IPS-NIHi7 (cell line): ENCODE measurements around the gene CGA.
"Not testable (repeated sequence)": the region's sequence is repeated elsewhere in the genome, so short reads cannot be mapped to it uniquely, and the experiment has no call there.

Experiments
- DNase-seq: peaks from one replicate; pipeline ENCODE4 v3.0.0; 2012; ENCODE audit warnings: mixed read lengths; ENCODE audit errors: extremely low spot score

CGA gene

GRCh38 chr6:87095087-87095509 lies at the start of gene CGA:
CGA (minus strand) TSS chr6:87095106; CDS start chr6:87088200, 6,906 bp downstream.
- no peak for DNase-seq

GRCh38 chr6:87139927-87140326 lies 45.0 kb upstream of the CGA start:
- not testable (repeated sequence) for DNase-seq

- DNase-seq, result peak; percentile 66
Observed at GRCh38 chr6:87139236-87139635, 44.3 kb upstream of the CGA start.

DNA sequence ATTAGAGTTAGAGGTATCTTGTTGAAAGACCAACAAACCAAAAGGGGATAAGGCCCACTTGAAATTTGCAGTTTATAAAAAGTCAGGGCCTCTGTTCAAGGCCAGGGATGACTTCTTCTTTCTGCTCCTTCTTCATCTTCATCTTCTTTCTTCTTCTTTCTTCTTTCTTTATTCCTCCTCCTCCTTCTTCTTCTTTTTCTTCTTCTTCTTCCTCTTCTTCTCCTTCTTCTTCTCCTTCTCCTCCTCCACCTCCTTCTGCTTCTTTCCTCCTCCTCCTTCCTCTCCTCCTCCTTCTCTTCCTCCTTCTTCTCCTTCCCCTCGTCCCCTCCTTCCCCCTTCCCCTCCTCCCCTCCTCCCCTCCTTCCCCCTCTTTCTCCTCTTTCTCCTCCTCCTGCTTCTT lies 42.1 kb upstream of the CGA start:
- no peak for DNase-seq

DNA sequence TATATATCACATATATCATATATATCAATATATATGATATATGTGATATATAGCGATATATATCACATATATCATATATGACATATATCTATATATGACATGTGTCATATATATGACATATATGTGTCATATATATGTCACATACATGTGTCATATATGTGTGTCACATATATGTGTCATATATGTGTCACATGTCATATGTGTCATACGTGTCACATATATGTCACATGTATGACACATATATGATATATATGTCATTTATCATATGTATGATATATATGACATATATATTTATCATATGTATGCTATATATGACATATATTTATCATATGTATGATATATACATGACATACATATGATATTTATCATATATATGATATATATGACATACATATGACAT lies 32.8 kb upstream of the CGA start:
- no peak for DNase-seq

DNA sequence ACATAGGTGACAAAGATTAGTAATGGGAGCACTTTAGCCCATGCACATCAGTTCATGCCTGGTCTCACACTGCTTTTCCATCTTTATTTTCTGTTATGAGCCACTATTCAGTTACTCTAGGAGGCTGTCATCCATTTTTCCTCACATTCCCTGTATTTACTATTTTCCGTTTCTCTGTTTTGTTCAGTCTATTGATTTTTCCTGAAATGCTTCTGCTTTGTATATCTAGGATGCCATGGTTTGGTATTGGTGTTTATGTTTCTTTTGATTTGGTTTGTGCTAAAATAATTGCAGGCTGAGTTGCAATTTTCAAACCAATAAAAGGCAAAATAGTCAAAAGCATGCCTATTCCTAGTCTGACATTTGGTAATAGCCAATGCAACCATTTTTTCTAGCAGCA lies 31.6 kb upstream of the CGA start:
- DNase-seq, result no peak

DNA sequence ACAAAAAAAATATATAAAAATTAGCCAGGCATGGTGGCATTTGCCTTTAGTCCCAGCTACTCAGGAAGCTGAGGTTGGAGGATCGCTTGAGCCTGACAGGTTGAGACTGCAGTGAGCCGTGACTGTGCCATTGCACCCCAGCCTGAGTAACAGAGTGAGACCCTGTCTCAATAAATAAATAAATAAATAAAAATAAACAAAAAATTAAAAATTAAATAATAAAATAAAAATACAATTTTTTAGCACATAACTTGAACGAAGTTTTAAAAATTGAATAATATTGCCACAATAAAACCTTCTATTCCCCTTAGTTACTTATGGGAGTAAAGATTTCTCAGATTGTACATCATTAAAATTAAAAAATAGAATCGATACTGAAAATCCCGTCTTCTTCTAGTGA lies 29.2 kb upstream of the CGA start:
- no peak for DNase-seq

DNA sequence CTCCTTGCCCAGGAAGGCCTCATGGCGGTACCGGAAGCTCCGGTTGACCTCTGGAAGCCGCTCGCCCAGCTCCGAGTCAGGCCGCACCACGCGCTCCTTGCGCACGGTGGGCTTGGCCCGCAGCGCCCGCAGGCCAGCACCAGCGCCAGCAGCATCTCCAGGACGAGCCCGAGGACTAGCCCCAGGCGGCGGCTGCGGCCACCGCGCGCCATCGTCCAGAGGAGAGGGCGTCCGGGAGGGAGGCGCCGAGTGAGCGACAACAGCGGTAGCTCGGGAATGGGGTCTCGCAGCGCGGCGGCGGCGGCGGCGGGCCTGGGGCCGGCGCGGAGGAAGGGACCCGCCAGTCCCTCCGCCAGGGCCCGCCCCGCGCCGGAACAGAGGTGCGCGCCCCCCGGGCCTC lies 27.6 kb upstream of the CGA start:
- DNase-seq, result peak; percentile 32

DNA sequence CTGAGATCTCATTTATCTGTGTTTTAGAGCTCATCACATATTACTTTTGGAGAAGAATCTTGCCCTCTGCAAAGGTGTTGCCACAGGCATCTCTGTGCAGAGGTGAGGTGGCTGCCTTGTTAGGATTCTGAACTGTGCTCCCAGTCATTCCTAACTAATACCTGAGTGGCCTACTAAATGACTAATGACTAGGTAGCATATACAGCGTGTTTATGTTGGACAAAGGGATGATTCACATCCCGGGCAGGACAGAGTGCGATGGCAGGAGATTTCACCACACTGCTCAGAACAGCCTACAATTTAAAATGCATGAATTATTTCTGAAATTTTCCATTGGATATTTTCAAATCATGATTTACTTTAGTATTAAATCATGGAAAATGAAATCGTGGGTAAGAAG lies 23.1 kb upstream of the CGA start:
- no peak for DNase-seq

- DNase-seq, result no peak
Observed at GRCh38 chr6:87116922-87117321, 22.0 kb upstream of the CGA start.

- DNase-seq, result no peak
Observed at GRCh38 chr6:87115402-87116135, 20.7 kb upstream of the CGA start.

DNA sequence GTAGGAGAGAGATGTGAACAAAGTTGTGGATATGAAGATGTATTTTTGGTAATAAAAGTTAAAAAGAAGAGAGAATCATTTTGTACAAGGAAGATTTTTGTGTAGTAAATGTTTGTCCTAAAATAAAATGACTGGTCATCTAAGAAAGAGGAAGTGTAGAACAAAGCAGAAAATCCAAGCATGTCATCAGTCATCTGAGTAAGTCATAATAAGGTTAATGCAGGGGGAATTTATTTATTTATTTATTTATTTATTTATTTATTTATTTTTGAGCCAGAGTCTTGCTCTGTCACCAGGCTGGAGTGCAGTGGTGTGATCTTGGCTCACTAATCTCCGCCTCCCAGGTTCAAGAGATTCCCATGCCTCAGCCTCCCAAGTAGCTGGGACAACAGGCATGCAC lies 15.7 kb upstream of the CGA start:
- no peak for DNase-seq

- no peak for DNase-seq
Observed at GRCh38 chr6:87105823-87106222, 10.9 kb upstream of the CGA start.

DNA sequence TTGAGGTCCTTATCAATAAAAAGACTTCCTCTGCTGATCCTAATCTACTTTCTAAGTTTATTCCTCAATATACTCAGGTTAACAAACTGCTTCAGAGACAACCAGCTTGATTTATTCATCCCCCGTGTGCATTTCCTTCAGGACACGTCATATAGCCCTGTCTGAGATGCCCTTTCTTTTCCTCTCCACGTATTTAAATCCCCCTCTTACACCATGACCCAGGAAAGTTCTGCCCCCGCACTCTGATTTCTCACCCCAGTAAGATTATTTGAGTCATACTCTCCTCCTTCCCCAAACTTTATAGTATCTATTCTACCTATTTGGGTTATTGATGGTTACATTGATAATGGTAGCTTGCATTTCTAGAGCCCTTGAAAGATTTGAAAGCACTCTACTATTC lies 9.8 kb upstream of the CGA start:
- no peak for DNase-seq

GRCh38 chr6:87103977-87104601 lies 9.2 kb upstream of the CGA start:
- no peak for DNase-seq

DNA sequence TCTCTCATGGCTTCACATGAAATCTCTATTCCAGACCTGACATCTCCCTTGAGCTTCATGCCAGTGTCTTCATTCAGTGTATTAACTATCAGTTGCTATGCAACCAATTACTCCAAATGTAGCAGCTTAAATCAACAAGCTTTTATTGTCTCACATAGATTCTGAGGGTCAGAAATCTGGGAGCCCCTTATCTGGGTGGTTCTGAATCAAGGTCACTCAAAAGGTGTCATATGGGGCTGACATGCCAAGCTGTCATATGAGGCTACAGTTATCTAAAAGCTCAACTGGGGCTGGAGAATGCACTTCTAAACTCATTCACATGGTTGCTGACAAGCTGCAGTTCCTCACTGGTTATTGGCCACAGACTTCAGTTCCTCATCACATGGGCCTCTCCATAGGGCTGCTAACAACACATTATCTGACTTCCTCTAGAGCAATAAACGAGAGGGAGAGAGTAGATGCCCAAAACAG lies 7.3 kb upstream of the CGA start:
- no peak for DNase-seq

- no peak for DNase-seq
Observed at GRCh38 chr6:87101067-87101466, 6.2 kb upstream of the CGA start.

DNA sequence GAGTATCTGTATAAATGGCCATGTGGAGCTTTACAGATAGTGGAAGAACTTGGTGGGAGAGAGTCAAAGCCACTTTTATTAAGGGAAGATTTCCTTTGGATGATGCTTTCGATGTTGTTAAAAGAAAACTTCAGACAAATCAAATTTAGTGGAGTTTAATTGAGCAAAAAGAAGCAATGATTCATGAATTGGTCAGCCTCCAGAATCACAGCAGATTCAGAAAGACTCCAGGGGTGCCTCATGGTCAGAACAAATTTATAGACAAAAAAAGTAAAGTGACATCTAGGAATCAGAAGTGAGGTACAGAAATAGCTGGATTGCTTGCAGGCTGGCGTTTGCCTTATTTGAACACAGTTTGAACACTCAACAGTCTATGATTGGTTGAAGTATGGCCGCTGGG lies 5.3 kb upstream of the CGA start:
- DNase-seq, result no peak

DNA sequence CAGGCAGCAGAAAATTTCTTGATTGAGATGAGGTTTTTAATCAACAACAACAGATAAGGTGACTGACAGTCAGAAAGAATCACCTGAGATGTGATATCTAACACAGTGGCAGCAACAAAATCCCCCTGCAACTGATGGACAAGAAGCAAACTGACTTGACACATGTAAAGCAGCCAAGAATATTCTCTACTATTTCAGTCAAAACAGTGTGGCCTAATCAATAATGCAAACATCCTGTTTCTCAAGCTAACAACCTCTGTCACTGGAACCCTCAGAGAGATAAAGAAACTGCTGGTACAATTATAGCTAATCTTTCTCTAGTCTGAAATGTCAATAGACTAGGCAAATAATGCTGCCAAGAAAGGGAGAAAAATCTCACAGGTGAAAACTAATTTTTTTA lies 4.6 kb upstream of the CGA start:
- no peak for DNase-seq

GRCh38 chr6:87094576-87094975 lies 330 bp downstream of the CGA start:
- DNase-seq, result no peak

GRCh38 chr6:87093651-87094050 lies 1.3 kb downstream of the CGA start:
- no peak for DNase-seq

DNA sequence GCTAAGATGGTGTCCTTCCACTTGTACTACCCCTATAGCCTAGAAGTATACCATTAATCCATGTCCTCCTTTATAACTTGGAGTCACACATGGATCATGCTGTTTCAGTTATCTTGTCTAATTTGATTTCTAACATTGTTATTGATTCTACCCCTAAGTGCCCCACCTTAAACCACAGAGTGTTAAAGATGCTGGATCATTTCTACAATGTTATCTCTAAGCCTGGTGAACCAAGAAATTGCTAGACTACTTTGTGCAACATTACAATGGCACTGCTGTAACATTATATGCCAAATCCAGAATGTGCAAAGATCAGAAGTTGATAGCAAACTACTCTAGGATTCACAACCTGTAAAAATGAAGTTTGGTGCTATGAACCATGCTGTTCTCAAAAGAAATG lies 1.7 kb downstream of the CGA start:
- no peak for DNase-seq

DNA sequence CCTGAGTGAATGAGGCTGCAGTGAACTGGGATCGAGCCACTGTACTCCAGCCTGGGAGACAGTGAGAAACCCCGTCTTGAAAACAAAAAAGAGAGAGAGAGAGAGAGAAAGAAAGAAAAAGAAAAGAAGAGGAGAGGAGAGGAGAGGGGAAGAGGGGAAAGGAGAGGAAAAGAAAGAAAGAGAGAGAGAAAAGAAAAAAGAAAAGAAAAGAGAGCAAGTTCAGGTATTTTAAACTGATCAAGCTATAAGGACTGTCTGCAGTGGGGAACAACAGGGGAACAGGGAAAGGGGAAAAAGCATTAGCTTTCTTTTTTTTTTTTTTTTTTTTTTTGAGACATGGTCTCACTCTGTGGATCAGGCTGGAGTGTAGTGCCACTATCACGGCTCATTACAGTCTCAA lies 2.5 kb downstream of the CGA start:
- no peak for DNase-seq

DNA sequence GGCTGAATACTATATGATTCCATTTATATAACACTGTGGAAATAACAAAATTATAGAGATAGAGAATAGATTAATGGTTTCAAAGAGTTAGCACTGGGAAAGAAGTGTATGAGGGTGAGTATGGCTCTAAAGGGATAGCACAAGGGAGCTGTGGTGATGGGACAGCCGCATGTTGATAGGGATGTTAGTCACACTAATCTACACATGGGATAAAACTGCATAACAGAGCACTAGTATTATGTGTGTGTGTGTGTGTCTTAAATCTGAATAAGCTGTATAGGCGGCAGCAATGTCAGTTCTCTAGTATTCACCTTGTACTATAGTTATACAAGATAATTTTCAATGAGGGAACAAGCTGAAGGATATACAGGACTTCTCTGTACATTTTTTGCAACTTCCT lies 5.8 kb downstream of the CGA start:
- no peak for DNase-seq
